SK-N-SH (cell line): ENCODE data around the gene PLXNB1.
A peak's percentile ranks its signal among the peaks of the same experiment; 100 is the strongest.

Experiments
- CTCF ChIP-seq: fragments of 200-600 bp; sonication (generic); IDR thresholded peaks from 2 replicates; pipeline ENCODE4 v1.6.1; 2017; ENCODE audit warnings: antibody characterized with exemption, mild to moderate bottlenecking, moderate library complexity
- EP300 ChIP-seq, 2 experiments: IDR thresholded peaks; 2 replicates each; pipeline versions ENCODE4 v1.4.0 to v1.6.1; 2012; ENCODE audit warnings: borderline replicate concordance in 1 of 2, low read depth in 1 of 2, low read length in 1 of 2
- EZH2phosphoT487 ChIP-seq: fragments of 200-600 bp; sonication (generic); IDR thresholded peaks from 2 replicates; pipeline ENCODE4 v1.6.1; 2017; ENCODE audit warnings: low read depth, mixed run types, mild to moderate bottlenecking, antibody characterized with exemption, moderate library complexity, borderline replicate concordance
- IRF3 ChIP-seq: fragments of 150-350 bp; IDR thresholded peaks from 2 replicates; pipeline ENCODE4 v1.6.1; 2016; ENCODE audit warnings: mild to moderate bottlenecking, low read depth, low read length
- JUND ChIP-seq: IDR thresholded peaks from 2 replicates; pipeline ENCODE4 v1.4.0; 2012
- MAX ChIP-seq: IDR thresholded peaks from 2 replicates; pipeline ENCODE4 v1.4.0; 2012; ENCODE audit warnings: low read depth
- MEF2A ChIP-seq: IDR thresholded peaks from 2 replicates; pipeline ENCODE4 v1.4.0; 2012; ENCODE audit warnings: low read depth, borderline replicate concordance
- POLR2AphosphoS5 ChIP-seq: IDR thresholded peaks from 2 replicates; pipeline ENCODE4 v1.6.1; 2012; ENCODE audit warnings: low read depth, low read length
- RAD21 ChIP-seq: IDR thresholded peaks from 2 replicates; pipeline ENCODE4 v1.6.1; 2012; ENCODE audit warnings: mild to moderate bottlenecking, low read length
- RCOR1 ChIP-seq: fragments of 150-350 bp; IDR thresholded peaks from 2 replicates; pipeline ENCODE4 v1.6.1; 2017; ENCODE audit warnings: antibody characterized with exemption, low read length
- REST ChIP-seq: IDR thresholded peaks from 2 replicates; pipeline ENCODE4 v1.6.1; 2012; ENCODE audit warnings: mild to moderate bottlenecking, low read depth, low read length, moderate library complexity
- USF1 ChIP-seq: IDR thresholded peaks from 2 replicates; pipeline ENCODE4 v1.4.0; 2012; ENCODE audit warnings: low read depth, borderline replicate concordance

- TF ChIP-seq RAD21 (peak; percentile 86), CTCF (peak; percentile 82), POLR2AphosphoS5 (no peak), USF1 (no peak), MAX (no peak), MEF2A (no peak), JUND (no peak), REST (no peak), RCOR1 (no peak), IRF3 (no peak), EP300 (IDR thresholded peaks at IDR 0.05; ENCODE audit: borderline replicate concordance in 1 of 2, low read depth in 1 of 2, low read length in 1 of 2) (no peak), EZH2phosphoT487 (no peak)
These were observed 29.0 kb downstream of the PLXNB1 start for GRCh38 chr3:48400824-48401433.
